ENCODE measurements around the gene CHL1.

CHL1 gene

GRCh38 chr3:307182-307581 is 110.6 kb downstream of the CHL1 start:
- no peak overlapping the region for H3K4me3 ChIP-seq (ENCODE audit: low read length)
- no peak for TF ChIP-seq CTCF (IDR thresholded peaks at IDR 0.05; ENCODE audit: insufficient read depth, low read depth, low read length, missing control alignments)
- no peak for DNase-seq (ENCODE audit: low read depth)

- H3K4me3 ChIP-seq (ENCODE audit: low read length): no peak overlapping the region
- DNase-seq (ENCODE audit: low read depth): no peak
- no peak for TF ChIP-seq CTCF (IDR thresholded peaks at IDR 0.05; ENCODE audit: insufficient read depth, low read depth, low read length, missing control alignments)
Measured at GRCh38 chr3:308597-309321, 112.2 kb downstream of the CHL1 start.

GRCh38 chr3:312160-312733 is 115.7 kb downstream of the CHL1 start:
- H3K4me3 ChIP-seq (ENCODE audit: low read length): no peak overlapping the region
- no peak for DNase-seq (ENCODE audit: low read depth)
- TF ChIP-seq CTCF (IDR thresholded peaks at IDR 0.05; ENCODE audit: insufficient read depth, low read depth, low read length, missing control alignments): no peak

- TF ChIP-seq CTCF (IDR thresholded peaks at IDR 0.05; ENCODE audit: insufficient read depth, low read depth, low read length, missing control alignments): no peak
- DNase-seq (ENCODE audit: low read depth): no peak
- no peak overlapping the region for H3K4me3 ChIP-seq (ENCODE audit: low read length)
Measured at GRCh38 chr3:312911-313310, 116.3 kb downstream of the CHL1 start.

- TF ChIP-seq CTCF (IDR thresholded peaks at IDR 0.05; ENCODE audit: insufficient read depth, low read depth, low read length, missing control alignments): no peak
- DNase-seq (ENCODE audit: low read depth): no peak
- H3K4me3 ChIP-seq (ENCODE audit: low read length): no peak overlapping the region
Measured at GRCh38 chr3:317012-317411, 120.4 kb downstream of the CHL1 start.

- DNase-seq (ENCODE audit: low read depth): no peak
- H3K4me3 ChIP-seq (ENCODE audit: low read length): no peak overlapping the region
- TF ChIP-seq CTCF (IDR thresholded peaks at IDR 0.05; ENCODE audit: insufficient read depth, low read depth, low read length, missing control alignments): no peak
Measured at GRCh38 chr3:318903-319302, 122.3 kb downstream of the CHL1 start.

- no peak for DNase-seq (ENCODE audit: low read depth)
- no peak overlapping the region for H3K4me3 ChIP-seq (ENCODE audit: low read length)
- TF ChIP-seq CTCF (IDR thresholded peaks at IDR 0.05; ENCODE audit: insufficient read depth, low read depth, low read length, missing control alignments): no peak
Measured at GRCh38 chr3:324423-324822, 127.9 kb downstream of the CHL1 start.

Data from epithelial cell of esophagus (primary cell).